Sigmoid colon (tissue), 4 donors: Measurements from ENCODE around the gene NEK6.

ENCODE experiments used
- EP300 ChIP-seq, 4 donors: sonication (generic); formaldehyde crosslinking; IDR thresholded peaks; one replicate each; pipeline ENCODE4 v1.6.1; 2017; ENCODE audit warnings: antibody characterized with exemption in 4 of 4
- POLR2A ChIP-seq, 2 donors: fragments of 450-650 bp; IDR thresholded peaks; one replicate each; pipeline ENCODE4 v1.6.1; 2016; ENCODE audit warnings: antibody characterized with exemption in 2 of 2, mild to moderate bottlenecking in 2 of 2, moderate library complexity in 2 of 2
- POLR2AphosphoS5 ChIP-seq, 4 donors: sonication (generic); formaldehyde crosslinking; IDR thresholded peaks; one replicate each; pipeline ENCODE4 v1.6.1; 2017; ENCODE audit warnings: antibody characterized with exemption in 4 of 4
- TF ChIP-seq, protein P1 (sequence below), 4 experiments: fragments of 450-650 bp in 3 of 4; fragments of 200-600 bp in 1 of 4; IDR thresholded peaks; one replicate each; pipeline ENCODE4 v1.5.1; 2016 to 2019; ENCODE audit warnings: antibody characterized with exemption in 4 of 4, mild to moderate bottlenecking in 3 of 4, moderate library complexity in 2 of 4

DNA sequence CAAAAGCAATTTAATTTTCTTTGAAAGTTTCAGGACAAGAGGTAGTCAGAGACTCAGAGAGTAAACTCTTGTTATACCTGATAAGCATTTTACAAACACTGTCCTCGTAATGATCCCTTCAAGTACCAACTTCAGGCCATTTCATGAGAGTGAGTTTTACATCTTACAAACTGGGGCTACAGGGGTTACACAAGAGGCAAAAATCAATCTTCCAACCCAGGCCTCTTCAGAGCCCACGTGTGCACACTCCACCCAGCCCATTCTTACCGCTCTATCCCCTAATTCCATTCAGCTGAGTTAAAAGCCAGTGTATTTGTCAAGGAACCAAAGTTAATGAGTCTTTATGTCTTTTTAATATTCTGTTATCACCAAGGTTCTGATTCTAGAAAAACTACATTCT is 110.9 kb downstream of the NEK6 start:
- TF ChIP-seq, protein P1, sequence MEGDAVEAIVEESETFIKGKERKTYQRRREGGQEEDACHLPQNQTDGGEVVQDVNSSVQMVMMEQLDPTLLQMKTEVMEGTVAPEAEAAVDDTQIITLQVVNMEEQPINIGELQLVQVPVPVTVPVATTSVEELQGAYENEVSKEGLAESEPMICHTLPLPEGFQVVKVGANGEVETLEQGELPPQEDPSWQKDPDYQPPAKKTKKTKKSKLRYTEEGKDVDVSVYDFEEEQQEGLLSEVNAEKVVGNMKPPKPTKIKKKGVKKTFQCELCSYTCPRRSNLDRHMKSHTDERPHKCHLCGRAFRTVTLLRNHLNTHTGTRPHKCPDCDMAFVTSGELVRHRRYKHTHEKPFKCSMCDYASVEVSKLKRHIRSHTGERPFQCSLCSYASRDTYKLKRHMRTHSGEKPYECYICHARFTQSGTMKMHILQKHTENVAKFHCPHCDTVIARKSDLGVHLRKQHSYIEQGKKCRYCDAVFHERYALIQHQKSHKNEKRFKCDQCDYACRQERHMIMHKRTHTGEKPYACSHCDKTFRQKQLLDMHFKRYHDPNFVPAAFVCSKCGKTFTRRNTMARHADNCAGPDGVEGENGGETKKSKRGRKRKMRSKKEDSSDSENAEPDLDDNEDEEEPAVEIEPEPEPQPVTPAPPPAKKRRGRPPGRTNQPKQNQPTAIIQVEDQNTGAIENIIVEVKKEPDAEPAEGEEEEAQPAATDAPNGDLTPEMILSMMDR (IDR thresholded peaks at IDR 0.05): no peak
- TF ChIP-seq POLR2AphosphoS5 (IDR thresholded peaks at IDR 0.05) (no peak), EP300 (IDR thresholded peaks at IDR 0.05) (no peak), POLR2A (IDR thresholded peaks at IDR 0.05) (no peak)
